GM12801 (cell line): ENCODE data around the gene SPAG17.

ENCODE experiments used
- CTCF ChIP-seq: IDR thresholded peaks from one replicate; pipeline ENCODE4 v1.5.1; 2011; ENCODE audit warnings: control low read depth; ENCODE audit not compliant: insufficient read length; ENCODE audit errors: extremely low read depth

Gene SPAG17

GRCh38 chr1:117904485-117904884 is 280.5 kb downstream of the SPAG17 start:
- TF ChIP-seq CTCF, result no peak
